ENCODE measurements around the gene LGALS3BP.
A peak's percentile ranks its signal among the peaks of the same experiment; 100 is the strongest.

DNA sequence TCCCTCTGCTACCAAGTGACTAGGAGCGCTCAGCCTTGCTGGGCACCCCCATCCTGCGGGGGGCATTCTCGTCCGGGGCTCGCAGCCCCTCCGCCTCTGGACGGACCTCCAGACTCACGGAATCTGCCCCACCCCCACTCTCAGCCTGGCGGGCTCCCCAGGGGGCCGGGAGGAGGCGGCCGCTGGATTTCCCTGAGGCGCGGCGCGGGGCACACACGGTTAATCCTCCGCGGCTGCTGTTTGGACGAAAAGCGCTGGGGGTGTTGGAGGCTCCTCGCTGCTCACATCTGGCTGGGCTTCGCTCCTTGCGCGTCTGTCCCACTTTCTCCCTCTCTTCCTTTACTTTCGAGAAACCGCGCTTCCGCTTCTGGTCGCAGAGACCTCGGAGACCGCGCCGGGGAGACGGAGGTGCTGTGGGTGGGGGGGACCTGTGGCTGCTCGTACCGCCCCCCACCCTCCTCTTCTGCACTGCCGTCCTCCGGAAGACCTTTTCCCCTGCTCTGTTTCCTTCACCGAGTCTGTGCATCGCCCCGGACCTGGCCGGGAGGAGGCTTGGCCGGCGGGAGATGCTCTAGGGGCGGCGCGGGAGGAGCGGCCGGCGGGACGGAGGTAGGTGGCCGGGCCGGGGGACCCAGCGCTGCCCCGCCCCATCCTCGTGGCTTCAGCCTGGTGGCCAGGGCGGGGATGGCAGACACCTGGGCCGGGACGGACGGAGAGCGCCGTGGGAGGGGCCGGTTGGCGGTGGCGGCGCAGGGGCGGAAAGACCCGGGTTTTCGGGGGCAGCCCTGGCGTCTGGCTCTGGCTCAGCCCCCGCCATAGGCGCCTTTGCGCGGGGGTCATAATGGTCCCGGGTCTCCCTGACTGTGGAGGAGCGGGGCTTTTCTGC, 44.4 kb upstream of the LGALS3BP start, which contains the start of gene C1QTNF1:
- TF ChIP-seq, protein P1, sequence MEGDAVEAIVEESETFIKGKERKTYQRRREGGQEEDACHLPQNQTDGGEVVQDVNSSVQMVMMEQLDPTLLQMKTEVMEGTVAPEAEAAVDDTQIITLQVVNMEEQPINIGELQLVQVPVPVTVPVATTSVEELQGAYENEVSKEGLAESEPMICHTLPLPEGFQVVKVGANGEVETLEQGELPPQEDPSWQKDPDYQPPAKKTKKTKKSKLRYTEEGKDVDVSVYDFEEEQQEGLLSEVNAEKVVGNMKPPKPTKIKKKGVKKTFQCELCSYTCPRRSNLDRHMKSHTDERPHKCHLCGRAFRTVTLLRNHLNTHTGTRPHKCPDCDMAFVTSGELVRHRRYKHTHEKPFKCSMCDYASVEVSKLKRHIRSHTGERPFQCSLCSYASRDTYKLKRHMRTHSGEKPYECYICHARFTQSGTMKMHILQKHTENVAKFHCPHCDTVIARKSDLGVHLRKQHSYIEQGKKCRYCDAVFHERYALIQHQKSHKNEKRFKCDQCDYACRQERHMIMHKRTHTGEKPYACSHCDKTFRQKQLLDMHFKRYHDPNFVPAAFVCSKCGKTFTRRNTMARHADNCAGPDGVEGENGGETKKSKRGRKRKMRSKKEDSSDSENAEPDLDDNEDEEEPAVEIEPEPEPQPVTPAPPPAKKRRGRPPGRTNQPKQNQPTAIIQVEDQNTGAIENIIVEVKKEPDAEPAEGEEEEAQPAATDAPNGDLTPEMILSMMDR (IDR thresholded peaks at IDR 0.05) = peak in 4 of 6 experiments; percentile 38 to 63 (median 49)
- TF ChIP-seq POLR2A (IDR thresholded peaks at IDR 0.05) = peak in 1 of 4 donors; percentile 19

All from esophagus squamous epithelium (tissue), 4 donors.